NCI-H510A (cell line): ENCODE measurements around the gene CNTN6.

ENCODE experiments used
- DNase-seq: peaks from one replicate; lab custom pipeline; 2025; lab: John Stamatoyannopoulos, UW

Gene CNTN6

GRCh38 chr3:1092771-1093170 lies at the start of gene CNTN6:
Gene CNTN6 (plus strand): TSS chr3:1093024. CDS start chr3:1148009, 54,985 bp downstream.
- DNase-seq, result no peak

GRCh38 chr3:1048558-1048957 lies 44.3 kb upstream of the CNTN6 start:
- no peak for DNase-seq

DNA sequence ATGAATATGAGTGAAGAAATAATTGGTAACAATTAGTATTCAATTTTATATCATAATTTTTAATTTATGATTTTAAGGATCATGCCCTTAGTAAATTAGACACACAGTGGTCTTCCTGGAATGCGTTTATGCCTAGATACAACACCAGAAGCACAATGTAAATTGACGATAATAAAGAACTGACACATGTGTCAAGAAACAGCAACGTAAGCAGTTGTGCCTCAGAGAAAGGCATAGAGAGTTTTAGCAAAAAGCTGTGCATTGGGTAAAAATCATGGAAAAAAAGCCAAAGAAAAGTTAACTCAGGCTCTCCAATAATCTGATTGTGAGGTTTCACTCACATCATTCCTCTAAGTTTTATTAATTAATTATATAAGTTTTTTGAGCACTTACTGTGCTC lies 37.0 kb upstream of the CNTN6 start:
- no peak for DNase-seq

DNA sequence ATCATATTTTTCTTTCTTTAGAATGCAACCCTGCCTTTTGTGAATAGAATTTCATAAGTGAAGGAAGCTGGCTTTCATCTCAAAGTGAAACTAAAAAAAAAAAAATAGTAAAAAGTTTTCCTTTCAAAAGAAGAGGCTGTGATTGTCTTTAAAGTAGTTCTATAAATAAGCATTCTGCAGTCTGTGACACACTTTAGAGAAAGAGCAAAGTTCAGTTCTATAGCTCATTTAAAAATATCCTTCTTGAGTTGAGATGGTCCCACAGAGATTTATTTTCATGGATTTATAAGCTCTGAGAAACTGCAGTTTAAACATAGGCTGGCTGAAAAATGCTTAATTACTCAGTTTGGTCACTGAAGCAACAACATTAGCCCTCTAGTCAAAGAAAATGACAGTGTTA lies 36.1 kb upstream of the CNTN6 start:
- no peak for DNase-seq

GRCh38 chr3:1057436-1057835 lies 35.4 kb upstream of the CNTN6 start:
- no peak for DNase-seq

GRCh38 chr3:1068985-1069384 lies 23.8 kb upstream of the CNTN6 start:
- no peak for DNase-seq

GRCh38 chr3:1072041-1072440 lies 20.8 kb upstream of the CNTN6 start:
- no peak for DNase-seq

- no peak for DNase-seq
These were observed 13.2 kb upstream of the CNTN6 start for GRCh38 chr3:1079662-1080061.

- no peak for DNase-seq
These were observed 10.7 kb upstream of the CNTN6 start for GRCh38 chr3:1082108-1082507.

GRCh38 chr3:1087066-1087560 lies 5.7 kb upstream of the CNTN6 start:
- DNase-seq, result no peak

- DNase-seq, result no peak
These were observed 4.3 kb upstream of the CNTN6 start for GRCh38 chr3:1088503-1088902.

GRCh38 chr3:1091286-1091685 lies 1.5 kb upstream of the CNTN6 start:
- no peak for DNase-seq

- no peak for DNase-seq
These were observed 763 bp upstream of the CNTN6 start for GRCh38 chr3:1092061-1092460.

- DNase-seq, result no peak
These were observed 393 bp downstream of the CNTN6 start for GRCh38 chr3:1093217-1093616.

DNA sequence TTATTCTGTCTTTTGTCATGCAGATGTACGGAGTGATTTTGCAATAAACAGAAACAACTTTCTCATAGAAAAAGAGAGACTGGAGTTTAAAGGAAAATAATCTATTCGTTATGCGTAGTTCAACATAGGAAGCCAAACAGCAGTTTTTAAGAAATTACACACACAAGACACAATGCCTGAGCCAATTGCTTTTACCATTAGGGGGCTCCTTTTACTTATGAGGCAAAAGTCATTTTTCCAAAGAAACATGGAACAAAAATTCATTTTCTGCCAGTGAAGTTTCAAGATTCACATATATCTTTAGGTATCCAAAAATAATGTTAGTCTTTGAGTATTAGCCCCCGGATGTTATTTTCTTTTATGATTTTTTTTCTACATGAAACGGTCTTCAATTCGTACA lies 10.7 kb downstream of the CNTN6 start:
- DNase-seq, result no peak

DNA sequence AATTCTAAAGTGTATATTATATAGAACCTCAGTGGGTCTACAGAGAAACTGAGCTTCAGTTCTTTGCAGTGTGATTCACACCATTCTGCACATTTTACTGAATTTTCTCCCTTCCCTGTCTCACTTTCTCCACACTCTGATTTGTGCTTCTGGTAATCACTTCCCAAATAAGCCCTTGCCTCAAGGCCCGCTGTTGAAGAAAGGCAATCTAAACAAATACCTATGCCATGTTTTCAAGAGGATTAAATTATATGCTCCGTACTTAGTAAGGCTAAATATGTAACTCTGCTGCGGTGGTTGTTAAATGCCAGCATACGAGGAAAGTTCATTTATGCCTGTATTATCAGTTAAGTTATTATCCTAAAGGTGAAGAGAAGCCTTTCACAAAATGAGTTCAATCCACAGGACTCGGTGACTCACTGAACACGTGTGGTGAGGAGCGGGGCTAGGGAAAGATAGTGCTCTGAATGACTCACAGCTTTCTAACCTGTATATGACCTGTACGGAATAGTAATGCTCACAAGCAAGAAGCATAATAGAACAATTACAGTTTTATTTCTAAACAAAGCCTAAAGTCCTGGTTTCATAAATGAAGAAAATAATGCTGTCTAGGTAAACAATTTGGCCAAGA lies 25.1 kb downstream of the CNTN6 start:
- no peak for DNase-seq

DNA sequence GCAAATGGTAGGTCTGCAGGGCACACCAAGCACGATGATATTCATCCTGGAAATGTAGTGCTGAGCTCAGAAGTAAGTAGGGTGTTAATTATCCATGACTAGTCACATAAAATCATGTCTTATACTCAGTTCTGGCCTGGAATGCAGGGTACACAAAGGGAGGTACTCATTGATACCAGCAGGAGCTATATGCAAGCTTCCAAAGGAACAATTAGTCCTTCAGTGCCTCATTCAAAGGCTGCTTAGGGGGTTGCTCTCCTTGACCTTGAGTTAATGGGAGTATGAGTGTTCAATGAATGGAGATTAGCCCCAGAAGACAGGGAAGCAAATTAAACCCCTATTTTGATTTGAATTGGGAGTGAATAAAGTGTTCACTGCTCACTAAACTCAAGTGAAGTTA lies 38.3 kb downstream of the CNTN6 start:
- DNase-seq, result no peak

GRCh38 chr3:1135194-1135593 lies 42.4 kb downstream of the CNTN6 start:
- no peak for DNase-seq

GRCh38 chr3:1138036-1138435 lies 45.2 kb downstream of the CNTN6 start:
- no peak for DNase-seq

GRCh38 chr3:1139071-1139470 lies 46.2 kb downstream of the CNTN6 start:
- DNase-seq, result no peak

- DNase-seq, result no peak
These were observed 54.5 kb downstream of the CNTN6 start for GRCh38 chr3:1147326-1147725.

DNA sequence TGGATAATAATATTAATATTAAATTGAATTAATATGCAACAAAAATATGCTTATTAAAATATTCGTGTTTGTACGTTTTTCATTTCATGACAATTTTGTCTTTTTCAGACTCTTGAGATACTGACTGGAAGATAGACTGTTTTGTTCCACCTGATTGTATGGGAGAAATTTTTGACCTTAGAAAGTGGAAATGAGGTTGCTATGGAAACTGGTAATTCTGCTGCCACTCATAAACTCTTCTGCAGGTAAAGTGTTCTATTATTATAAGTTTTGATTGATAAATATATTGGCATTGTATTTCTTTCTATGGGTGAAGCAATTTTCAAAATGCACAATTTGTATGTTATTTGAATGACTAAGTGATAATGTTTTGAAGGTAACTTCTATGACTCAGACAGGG lies 55.0 kb downstream of the CNTN6 start:
- DNase-seq, result no peak

DNA sequence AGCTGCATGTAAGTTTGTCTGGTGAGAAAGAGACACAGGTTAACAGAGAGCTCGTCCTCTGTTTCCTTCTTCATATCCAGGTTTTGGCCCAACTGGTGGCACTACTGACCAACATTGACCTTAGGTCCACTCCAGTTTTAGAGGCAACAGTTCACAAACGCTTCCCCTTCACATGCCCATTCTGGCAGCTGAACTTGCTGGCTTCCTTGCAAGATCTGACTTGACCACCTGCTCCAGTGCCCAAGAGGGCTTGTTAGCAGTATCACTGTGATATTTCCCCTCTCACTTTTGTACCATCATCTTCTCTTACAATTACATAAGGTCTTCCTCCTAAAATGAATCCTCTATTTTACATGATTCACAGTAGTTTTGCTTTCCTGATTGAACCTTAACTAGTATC lies 71.3 kb downstream of the CNTN6 start:
- DNase-seq, result no peak

GRCh38 chr3:1171320-1171719 lies 78.5 kb downstream of the CNTN6 start:
- DNase-seq, result no peak

DNA sequence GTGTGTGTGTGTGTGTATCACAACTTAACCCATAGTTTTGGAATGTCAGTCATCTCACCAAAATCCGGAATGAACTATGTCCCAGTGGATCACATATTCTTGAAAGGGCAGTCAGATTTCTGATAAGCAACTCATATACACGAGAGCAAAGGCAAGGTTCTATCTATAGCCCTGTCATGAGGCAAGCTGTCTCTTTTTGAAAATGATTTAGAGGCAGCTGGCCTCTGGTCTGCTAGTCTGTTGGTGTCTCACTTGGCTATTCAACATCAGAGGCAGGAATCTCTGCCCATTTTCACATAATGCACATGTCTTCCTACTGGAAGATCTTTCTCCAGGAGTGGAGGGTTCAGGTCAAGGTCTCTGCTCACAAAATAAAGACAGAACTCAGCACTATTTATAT lies 79.8 kb downstream of the CNTN6 start:
- no peak for DNase-seq
